Measurements from ENCODE around the gene RFC3. TPM values are rescaled to one million over a fixed set of nuclear protein-coding genes. Genes with fewer than 3 reads are reported as not detected.
"Not testable (repeated sequence)": the region's sequence is repeated elsewhere in the genome, so short reads cannot be mapped to it uniquely, and the experiment has no call there.

Gene RFC3
- total RNA-seq, 4 donors from 2014 or later, result 4.4 to 39.7 (median 8.8) TPM

DNA sequence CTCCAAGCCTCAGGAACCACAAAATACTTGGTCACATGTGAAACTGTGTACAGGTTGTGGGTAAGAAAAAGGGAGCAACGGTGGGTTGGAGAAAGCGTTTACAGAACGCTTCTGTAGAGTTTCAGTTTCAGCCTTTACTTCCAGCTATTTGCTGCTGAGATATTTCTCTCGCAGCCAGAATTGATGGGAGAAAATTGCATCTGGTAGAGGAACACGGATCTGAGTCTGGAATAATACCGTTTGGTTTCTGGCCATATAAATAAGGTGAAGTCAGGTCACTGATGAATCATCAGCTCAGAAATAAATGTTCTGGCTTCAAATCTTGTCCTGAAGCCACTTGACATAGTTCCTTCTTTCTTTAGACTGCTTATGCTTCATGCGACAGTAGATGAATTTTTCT is 20.3 kb upstream of the RFC3 start:
- intact Hi-C loops (cut with DNase I; ENCODE audit: low total_unique reads), result no loop called here
- peak overlapping the region; percentile 29 to 50 for H3K27ac ChIP-seq
- H3K9me3 ChIP-seq, result no peaks in the 10 kb centered on the region

GRCh38 chr13:33798023-33798422 is 19.9 kb upstream of the RFC3 start:
- Histone ChIP-seq H3K4me3 (no peak overlapping the region), H3K4me1 (no peaks in the 10 kb centered on the region), H3K36me3 (no peaks in the 10 kb centered on the region), H3K27me3 (no peaks in the 10 kb centered on the region), H3K9me3 (no peaks in the 10 kb centered on the region), H3K27ac (peak overlapping the region in 1 of 2 donors; percentile 29)
- TF ChIP-seq POLR2A (IDR thresholded peaks at IDR 0.05), result no peak
- TF ChIP-seq, protein P1, sequence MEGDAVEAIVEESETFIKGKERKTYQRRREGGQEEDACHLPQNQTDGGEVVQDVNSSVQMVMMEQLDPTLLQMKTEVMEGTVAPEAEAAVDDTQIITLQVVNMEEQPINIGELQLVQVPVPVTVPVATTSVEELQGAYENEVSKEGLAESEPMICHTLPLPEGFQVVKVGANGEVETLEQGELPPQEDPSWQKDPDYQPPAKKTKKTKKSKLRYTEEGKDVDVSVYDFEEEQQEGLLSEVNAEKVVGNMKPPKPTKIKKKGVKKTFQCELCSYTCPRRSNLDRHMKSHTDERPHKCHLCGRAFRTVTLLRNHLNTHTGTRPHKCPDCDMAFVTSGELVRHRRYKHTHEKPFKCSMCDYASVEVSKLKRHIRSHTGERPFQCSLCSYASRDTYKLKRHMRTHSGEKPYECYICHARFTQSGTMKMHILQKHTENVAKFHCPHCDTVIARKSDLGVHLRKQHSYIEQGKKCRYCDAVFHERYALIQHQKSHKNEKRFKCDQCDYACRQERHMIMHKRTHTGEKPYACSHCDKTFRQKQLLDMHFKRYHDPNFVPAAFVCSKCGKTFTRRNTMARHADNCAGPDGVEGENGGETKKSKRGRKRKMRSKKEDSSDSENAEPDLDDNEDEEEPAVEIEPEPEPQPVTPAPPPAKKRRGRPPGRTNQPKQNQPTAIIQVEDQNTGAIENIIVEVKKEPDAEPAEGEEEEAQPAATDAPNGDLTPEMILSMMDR (IDR thresholded peaks at IDR 0.05), result no peak
- intact Hi-C loops (cut with DNase I; ENCODE audit: low total_unique reads), result no loop called here
- no peak for DNase-seq

More for the DNA sequence above, 20.3 kb upstream of the RFC3 start:
- DNase-seq, result no peak
- Histone ChIP-seq H3K36me3 (no peaks in the 10 kb centered on the region), H3K4me3 (no peak overlapping the region), H3K4me1 (no peaks in the 10 kb centered on the region), H3K27me3 (no peaks in the 10 kb centered on the region)
- TF ChIP-seq, protein P1 (IDR thresholded peaks at IDR 0.05), result no peak
- TF ChIP-seq POLR2A (IDR thresholded peaks at IDR 0.05), result no peak

- Histone ChIP-seq H3K27me3 (no peaks in the 10 kb centered on the region), H3K27ac (peak overlapping the region in 1 of 2 donors; percentile 24), H3K4me3 (no peak overlapping the region), H3K36me3 (no peaks in the 10 kb centered on the region), H3K4me1 (no peaks in the 10 kb centered on the region), H3K9me3 (no peaks in the 10 kb centered on the region)
- no peak for DNase-seq
- TF ChIP-seq, protein P1 (IDR thresholded peaks at IDR 0.05), result peak in 3 of 4 experiments; percentile 47 to 51 (median 47)
- TF ChIP-seq POLR2A (IDR thresholded peaks at IDR 0.05), result no peak
- intact Hi-C loops (cut with DNase I; ENCODE audit: low total_unique reads), result no loop called here
Measured at GRCh38 chr13:33799950-33800592, 17.9 kb upstream of the RFC3 start.

- no peaks in the 10 kb centered on the region for H3K9me3 ChIP-seq
- H3K36me3 ChIP-seq, result no peaks in the 10 kb centered on the region
- no peaks in the 10 kb centered on the region for H3K4me1 ChIP-seq
- peak overlapping the region in 1 of 2 donors; percentile 24 for H3K27ac ChIP-seq
- no peaks in the 10 kb centered on the region for H3K27me3 ChIP-seq
- no peak for TF ChIP-seq POLR2A (IDR thresholded peaks at IDR 0.05)
- TF ChIP-seq, protein P1 (IDR thresholded peaks at IDR 0.05), result no peak
- no peak for DNase-seq
- no peak overlapping the region for H3K4me3 ChIP-seq
- intact Hi-C loops (cut with DNase I; ENCODE audit: low total_unique reads), result no loop called here
Measured at GRCh38 chr13:33800646-33801186, 17.2 kb upstream of the RFC3 start.

DNA sequence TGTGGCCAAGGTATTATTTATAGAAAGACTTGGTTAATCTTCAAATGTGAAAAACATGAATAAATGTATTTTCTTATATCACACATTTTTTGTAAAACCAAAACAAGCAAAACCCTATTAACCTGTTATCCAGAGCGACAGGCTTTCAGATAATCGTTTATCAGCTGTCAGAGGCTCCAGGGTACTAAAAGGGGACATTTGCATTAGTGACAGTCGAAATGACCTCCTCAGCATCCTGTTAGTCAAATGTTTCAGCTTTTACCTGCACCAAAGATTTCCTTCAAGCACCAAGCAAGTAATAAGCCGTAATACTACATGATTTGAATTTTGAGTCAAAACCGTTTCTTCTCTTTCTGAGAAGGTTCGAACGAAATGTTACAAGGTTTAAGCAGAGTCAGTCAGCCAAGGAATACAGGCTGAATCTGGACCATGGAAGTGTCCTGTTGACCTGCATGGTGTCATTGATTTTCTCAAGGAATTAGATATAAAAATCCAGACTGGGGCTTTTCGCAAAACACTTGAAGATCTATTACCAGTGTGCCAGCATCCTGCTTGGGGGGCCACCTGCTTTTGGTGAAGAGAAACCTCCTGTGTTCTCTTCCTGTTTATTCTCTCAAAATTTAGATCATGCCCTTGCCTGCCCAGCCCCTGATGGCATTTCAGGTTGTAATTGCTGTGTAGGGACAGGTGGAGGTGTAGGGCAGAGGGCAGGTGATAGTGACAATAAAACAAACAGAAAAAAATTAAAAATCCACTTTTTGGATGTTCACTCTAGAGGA is 11.3 kb upstream of the RFC3 start:
- no peak overlapping the region for H3K27ac ChIP-seq
- no peaks in the 10 kb centered on the region for H3K36me3 ChIP-seq
- no peaks in the 10 kb centered on the region for H3K9me3 ChIP-seq
- H3K4me1 ChIP-seq, result no peaks in the 10 kb centered on the region
- H3K27me3 ChIP-seq, result no peaks in the 10 kb centered on the region
- TF ChIP-seq, protein P1 (IDR thresholded peaks at IDR 0.05), result no peak
- no peak for TF ChIP-seq POLR2A (IDR thresholded peaks at IDR 0.05)
- DNase-seq, result no peak
- H3K4me3 ChIP-seq, result no peak overlapping the region
- intact Hi-C loops (cut with DNase I; ENCODE audit: low total_unique reads), result no loop called here

- H3K27ac ChIP-seq; H3K4me3 ChIP-seq; H3K27me3 ChIP-seq; H3K9me3 ChIP-seq; DNase-seq; H3K4me1 ChIP-seq; intact Hi-C loops (cut with DNase I; ENCODE audit: low total_unique reads); H3K36me3 ChIP-seq: not testable (repeated sequence)
Measured at GRCh38 chr13:33812829-33813228, 5.1 kb upstream of the RFC3 start.
